ENCODE measurements around the gene ITIH6. TPM values are rescaled to one million over a fixed set of nuclear protein-coding genes. Genes with fewer than 3 reads are reported as not detected.

ITIH6 gene
- total RNA-seq, 2 donors from 2014 or later = not detected

DNA sequence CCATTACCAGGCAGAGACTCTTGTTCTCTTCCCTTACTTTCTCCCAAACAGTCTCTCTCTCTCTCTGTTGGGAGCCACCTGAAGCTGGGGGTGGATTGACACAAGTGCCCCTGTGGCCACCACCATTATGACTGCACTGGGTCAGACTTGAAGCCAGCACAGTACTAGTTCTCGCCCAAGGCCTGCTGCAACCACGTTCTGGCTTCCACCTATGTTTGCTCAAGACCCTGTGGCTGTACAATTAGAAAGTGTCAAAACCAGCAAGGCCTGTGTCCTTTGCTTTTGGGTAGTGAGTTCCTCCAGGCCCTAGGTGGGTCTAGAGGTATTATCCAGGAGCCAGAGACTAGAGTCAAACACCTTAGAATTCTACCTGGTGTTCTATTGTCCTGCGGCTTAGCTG is 40.5 kb upstream of the ITIH6 start:
- no peaks in the 10 kb centered on the region for H3K4me1 ChIP-seq
- intact Hi-C loops (cut with DNase I) = no loop called here
- 20 to 77% methylated on average over 1 to 3 of the region's 3 CpGs for WGBS, 2 donors
- DNase-seq (no peak), ATAC-seq (no peak)
- no peak overlapping the region for H3K27ac ChIP-seq
- H3K27me3 ChIP-seq = no peaks in the 10 kb centered on the region
- TF ChIP-seq POLR2A (IDR thresholded peaks at IDR 0.05) = no peak
- TF ChIP-seq, protein P1, sequence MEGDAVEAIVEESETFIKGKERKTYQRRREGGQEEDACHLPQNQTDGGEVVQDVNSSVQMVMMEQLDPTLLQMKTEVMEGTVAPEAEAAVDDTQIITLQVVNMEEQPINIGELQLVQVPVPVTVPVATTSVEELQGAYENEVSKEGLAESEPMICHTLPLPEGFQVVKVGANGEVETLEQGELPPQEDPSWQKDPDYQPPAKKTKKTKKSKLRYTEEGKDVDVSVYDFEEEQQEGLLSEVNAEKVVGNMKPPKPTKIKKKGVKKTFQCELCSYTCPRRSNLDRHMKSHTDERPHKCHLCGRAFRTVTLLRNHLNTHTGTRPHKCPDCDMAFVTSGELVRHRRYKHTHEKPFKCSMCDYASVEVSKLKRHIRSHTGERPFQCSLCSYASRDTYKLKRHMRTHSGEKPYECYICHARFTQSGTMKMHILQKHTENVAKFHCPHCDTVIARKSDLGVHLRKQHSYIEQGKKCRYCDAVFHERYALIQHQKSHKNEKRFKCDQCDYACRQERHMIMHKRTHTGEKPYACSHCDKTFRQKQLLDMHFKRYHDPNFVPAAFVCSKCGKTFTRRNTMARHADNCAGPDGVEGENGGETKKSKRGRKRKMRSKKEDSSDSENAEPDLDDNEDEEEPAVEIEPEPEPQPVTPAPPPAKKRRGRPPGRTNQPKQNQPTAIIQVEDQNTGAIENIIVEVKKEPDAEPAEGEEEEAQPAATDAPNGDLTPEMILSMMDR (IDR thresholded peaks at IDR 0.05) = no peak
- no peaks in the 10 kb centered on the region for H3K36me3 ChIP-seq (replicated peaks in 1 of 2; ENCODE audit: insufficient read depth in 1 of 2, low read depth in 2 of 2)
- no peaks in the 10 kb centered on the region for H3K9me3 ChIP-seq
- H3K4me3 ChIP-seq = no peak overlapping the region

DNA sequence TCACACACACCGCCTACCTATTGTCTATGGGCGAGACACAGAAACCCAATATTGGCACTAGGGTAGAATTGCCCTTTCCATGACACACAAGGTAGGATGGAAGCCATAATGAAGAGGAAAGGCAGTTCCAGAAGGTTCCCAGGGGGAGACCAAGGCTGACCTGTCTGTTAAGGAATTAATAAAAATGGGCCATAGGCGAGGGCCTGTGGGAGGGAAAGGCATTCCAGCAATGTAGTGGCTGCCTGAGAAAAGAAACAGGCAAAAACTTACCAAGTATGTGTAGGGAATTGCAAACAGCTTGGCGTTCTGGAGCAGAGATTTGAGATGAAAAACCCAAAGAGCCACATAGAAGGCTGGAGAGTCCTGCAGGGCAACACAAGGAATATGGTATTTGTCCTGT is 28.5 kb upstream of the ITIH6 start:
- Histone ChIP-seq H3K36me3 (replicated peaks in 1 of 2; ENCODE audit: insufficient read depth in 1 of 2, low read depth in 2 of 2) (no peaks in the 10 kb centered on the region), H3K4me3 (no peak overlapping the region), H3K27ac (no peak overlapping the region), H3K9me3 (no peaks in the 10 kb centered on the region), H3K27me3 (no peaks in the 10 kb centered on the region), H3K4me1 (no peaks in the 10 kb centered on the region)
- TF ChIP-seq, protein P1 (IDR thresholded peaks at IDR 0.05) = no peak
- TF ChIP-seq POLR2A (IDR thresholded peaks at IDR 0.05) = no peak
- DNase-seq (no peak), ATAC-seq (no peak)
- intact Hi-C loops (cut with DNase I) = no loop called here
- 70 to 76% methylated on average over 3 to 4 of the region's 4 CpGs for WGBS, 2 donors

DNA sequence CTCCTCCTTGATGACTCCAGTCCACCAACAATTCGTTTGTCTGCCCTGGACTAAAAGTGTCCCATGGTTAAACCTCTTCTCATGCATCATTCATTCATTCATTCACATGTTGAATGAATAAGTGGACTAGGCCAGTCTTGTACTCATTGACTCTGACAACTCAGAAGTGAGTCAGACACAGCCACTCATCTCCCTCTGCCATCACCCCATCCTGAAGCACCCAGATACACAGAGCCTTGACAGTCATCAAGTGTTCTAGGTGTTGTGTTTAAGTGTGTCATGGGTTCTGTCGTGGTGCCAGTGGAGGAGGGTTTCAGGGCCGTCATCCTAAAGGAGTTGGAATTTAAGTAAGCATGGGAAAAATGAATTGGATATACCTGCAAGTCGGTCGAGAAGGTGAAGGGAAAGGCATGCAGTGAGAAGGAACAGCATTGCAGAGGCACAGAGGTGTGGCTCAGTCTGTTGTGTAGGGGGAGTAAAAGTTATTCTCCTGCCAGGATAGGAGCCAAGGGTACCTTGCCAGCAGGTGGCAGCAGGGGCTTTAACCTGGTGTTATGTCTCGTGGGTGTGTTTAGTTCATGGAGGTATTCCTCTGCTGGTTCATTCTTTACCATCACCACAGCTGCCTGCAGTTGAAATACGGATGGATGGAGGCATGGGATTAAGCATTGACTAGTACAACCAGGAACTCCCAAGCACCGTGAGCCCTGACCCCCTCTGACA is 27.8 kb upstream of the ITIH6 start:
- TF ChIP-seq, protein P1 (IDR thresholded peaks at IDR 0.05) = no peak
- H3K27ac ChIP-seq = no peak overlapping the region
- DNase-seq = no peak
- H3K4me3 ChIP-seq = no peak overlapping the region
- H3K27me3 ChIP-seq = no peaks in the 10 kb centered on the region
- ATAC-seq = no peak
- intact Hi-C loops (cut with DNase I) = no loop called here
- no peaks in the 10 kb centered on the region for H3K9me3 ChIP-seq
- WGBS, 2 donors = 49 to 55% methylated on average over 6 to 8 of the region's 8 CpGs
- H3K4me1 ChIP-seq = no peaks in the 10 kb centered on the region
- no peaks in the 10 kb centered on the region for H3K36me3 ChIP-seq (replicated peaks in 1 of 2; ENCODE audit: insufficient read depth in 1 of 2, low read depth in 2 of 2)

DNA sequence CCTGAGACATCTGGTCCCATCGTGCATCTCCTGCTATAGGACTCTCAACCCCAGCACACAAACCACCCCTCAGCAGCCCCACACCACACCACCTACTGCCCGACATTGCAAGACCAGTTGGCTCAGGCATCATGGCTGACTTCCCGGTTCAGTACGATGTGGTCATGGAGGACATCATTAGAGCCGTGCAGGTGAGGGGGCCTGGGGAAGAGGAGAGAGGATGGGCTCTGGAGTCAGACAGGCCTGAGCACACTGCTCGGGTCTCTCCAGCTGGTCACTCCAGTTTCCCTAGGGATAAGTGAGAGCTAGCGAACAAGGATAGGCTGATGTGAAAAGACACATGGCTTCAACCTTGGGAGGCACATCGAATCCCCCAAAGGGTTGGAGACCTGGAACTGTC is 26.7 kb upstream of the ITIH6 start:
- TF ChIP-seq, protein P1 (IDR thresholded peaks at IDR 0.05) = no peak
- TF ChIP-seq POLR2A (IDR thresholded peaks at IDR 0.05) = no peak
- no peak overlapping the region for H3K4me3 ChIP-seq
- H3K27ac ChIP-seq = no peak overlapping the region
- intact Hi-C loops (cut with DNase I) = no loop called here
- DNase-seq (no peak), ATAC-seq (no peak)
- no peaks in the 10 kb centered on the region for H3K36me3 ChIP-seq (replicated peaks in 1 of 2; ENCODE audit: insufficient read depth in 1 of 2, low read depth in 2 of 2)
- H3K4me1 ChIP-seq = no peaks in the 10 kb centered on the region
- no peaks in the 10 kb centered on the region for H3K27me3 ChIP-seq
- WGBS, 2 donors = 85 to 86% methylated on average over 6 to 8 of the region's 8 CpGs
- no peaks in the 10 kb centered on the region for H3K9me3 ChIP-seq

DNA sequence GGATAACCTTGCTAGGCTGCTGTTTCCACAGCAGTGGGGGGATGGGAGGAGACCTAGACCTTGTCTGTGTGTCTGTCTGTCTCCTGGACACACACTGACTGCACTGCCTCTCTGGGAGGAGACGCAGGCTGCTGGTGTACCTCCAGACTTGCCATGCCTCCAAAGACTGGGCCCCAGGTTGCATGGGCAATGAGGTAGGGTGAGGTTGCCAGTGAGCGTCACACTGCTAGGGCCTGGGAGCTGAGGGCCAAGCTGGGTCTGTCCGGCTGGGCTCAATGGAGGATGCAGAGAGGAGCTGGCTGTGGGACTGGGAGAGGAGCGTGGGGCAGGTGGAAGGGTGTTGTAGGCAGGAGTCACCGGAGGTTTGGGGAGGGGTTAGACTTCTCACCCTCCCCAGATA is 26.1 kb upstream of the ITIH6 start:
- ATAC-seq = no peak
- no peaks in the 10 kb centered on the region for H3K9me3 ChIP-seq
- no peaks in the 10 kb centered on the region for H3K4me1 ChIP-seq
- TF ChIP-seq, protein P1 (IDR thresholded peaks at IDR 0.05) = no peak
- no peak for TF ChIP-seq POLR2A (IDR thresholded peaks at IDR 0.05)
- WGBS, 2 donors = 82 to 83% methylated on average over 1 to 4 of the region's 5 CpGs
- no peak for DNase-seq
- H3K4me3 ChIP-seq = no peak overlapping the region
- H3K36me3 ChIP-seq (replicated peaks in 1 of 2; ENCODE audit: insufficient read depth in 1 of 2, low read depth in 2 of 2) = no peaks in the 10 kb centered on the region
- H3K27ac ChIP-seq = no peak overlapping the region
- intact Hi-C loops (cut with DNase I) = no loop called here
- H3K27me3 ChIP-seq = no peaks in the 10 kb centered on the region

Data from body of pancreas (tissue), 4 donors.